GM21528 (cell line): Measurements from ENCODE around the gene TMEM222.
"Not testable (repeated sequence)": the region's sequence is repeated elsewhere in the genome, so short reads cannot be mapped to it uniquely, and the experiment has no call there.

Experiments
- ATAC-seq: cut with Tn5 transposase; IDR thresholded peaks from one replicate; pipeline ENCODE4 v1.9.1; 2021; ENCODE audit warnings: mild to moderate bottlenecking, moderate library complexity; ENCODE audit not compliant: unreplicated experiment, low FRiP score

TMEM222 gene

DNA sequence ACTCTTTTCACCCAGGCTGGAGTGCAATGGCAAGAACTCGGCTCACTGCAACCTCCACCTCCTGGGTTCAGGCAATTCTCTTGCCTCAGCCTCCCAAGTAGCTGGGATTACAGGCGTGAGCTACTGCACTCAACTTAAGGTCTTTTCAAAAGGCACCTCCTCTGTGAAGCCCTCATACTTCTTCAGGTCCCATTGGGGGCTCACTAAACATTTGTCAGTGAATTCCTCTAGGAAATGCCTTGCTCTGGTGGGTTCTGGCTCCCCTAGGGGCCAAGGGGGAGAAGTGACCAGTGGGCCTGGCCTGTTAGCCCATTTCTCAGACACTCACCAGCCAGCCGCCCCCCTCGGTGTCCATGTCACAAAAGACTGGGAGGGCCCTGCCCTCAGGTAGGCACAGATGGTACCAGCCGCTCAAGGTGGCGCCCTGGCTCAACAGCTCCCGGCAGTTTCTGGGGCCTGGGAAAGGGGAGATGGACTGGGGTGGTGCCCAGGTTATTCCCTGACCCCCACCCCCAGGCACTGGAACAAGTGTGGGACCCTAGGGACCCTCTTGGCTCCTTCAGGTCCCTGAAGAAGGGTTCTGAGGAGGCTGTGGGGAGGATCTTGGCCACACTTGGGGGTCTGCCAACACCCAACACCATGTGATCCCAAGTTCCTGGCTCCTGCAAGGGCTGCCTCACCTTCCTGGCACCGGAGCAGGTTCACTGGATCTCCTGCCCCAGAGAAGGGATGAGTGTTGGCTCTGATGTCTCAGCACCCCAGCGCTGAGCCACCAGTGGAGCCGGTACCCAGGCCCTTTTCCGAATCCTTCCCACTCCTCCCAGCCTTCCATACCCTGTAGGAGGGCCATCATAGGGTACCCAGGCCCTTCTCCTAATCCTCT, 51.1 kb downstream of the TMEM222 start:
- ATAC-seq, result no peak

DNA sequence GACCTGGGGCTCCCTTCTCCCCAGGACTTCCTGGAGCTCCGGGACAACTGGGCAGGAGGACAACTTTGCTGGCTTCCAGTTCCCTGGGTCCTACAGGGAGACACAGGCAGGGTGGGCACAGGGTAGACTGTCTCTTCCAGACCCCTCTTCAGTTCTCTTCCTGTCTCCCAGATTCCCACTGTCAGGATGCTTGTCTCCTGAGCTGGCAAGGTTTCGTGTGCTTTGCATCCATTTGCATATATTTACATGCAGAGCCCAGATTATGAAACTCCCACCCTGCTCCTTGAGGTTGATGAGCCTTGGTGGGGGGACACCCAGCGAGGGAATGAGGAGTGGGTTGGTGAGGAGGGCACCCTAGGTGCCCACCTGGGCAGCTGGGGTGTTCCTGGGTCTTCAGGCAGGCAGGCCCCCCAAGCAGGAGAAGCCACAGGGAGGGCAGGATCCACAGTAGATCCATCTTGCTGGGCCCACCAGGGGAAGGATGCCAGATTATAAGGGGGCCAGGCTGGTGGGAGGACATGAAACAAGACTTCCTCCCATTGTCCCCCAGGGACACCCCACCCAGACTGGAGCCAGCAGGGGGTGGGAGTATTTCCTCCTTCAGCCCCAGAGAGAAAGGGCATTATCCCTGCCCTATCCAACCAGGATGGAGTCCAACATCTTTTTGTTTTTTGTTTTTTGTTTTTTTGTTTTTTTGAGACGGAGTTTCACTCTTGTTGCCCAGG, 52.6 kb downstream of the TMEM222 start, which contains the start of gene FCN3:
Gene FCN3 (minus strand): TSS at position 463 of the 725 bp plus-strand sequence. CDS start 6 bp downstream, at position 457.
- no peak for ATAC-seq

DNA sequence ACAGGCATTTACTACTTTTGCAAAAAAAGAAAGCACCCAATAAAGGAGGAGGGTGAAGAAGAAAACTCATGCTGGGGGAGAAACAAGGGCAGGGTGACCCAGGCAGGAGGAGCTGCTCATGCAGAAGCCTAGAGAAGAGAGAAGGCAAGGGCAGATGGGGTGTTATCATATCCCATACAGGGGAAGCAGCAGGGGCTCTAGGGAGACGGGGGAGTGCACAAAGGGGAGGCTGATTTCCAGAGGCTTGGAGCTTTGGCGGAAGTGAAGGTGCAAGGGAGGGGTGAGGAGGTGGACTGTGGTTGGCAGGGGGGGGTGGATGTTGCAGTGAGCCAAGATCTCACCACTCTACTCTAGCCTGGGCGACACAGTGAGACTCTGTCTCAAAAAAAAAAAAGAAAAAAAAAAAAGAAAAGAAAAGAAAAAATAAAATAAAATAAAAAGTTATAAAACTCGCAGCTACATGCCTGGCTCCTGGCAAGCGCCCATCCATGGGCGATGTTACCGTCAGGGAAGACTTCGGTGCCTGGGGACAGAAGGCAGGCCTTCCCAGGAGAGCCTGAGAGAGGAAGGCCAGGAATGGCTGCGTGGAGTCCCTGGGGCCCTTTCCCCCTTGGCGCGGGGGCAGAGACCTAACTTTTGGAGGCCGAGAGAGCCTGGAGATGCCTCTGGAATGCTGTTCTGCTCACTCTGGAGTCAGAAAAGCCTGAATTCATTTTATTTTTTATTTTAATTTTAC, 56.0 kb downstream of the TMEM222 start:
- no peak for ATAC-seq

GRCh38 chr1:27379564-27380122, 57.7 kb downstream of the TMEM222 start:
- ATAC-seq, result no peak

GRCh38 chr1:27380224-27380623, 58.3 kb downstream of the TMEM222 start:
- ATAC-seq, result no peak

- ATAC-seq, result no peak
These were observed 59.1 kb downstream of the TMEM222 start for GRCh38 chr1:27380766-27381733.

DNA sequence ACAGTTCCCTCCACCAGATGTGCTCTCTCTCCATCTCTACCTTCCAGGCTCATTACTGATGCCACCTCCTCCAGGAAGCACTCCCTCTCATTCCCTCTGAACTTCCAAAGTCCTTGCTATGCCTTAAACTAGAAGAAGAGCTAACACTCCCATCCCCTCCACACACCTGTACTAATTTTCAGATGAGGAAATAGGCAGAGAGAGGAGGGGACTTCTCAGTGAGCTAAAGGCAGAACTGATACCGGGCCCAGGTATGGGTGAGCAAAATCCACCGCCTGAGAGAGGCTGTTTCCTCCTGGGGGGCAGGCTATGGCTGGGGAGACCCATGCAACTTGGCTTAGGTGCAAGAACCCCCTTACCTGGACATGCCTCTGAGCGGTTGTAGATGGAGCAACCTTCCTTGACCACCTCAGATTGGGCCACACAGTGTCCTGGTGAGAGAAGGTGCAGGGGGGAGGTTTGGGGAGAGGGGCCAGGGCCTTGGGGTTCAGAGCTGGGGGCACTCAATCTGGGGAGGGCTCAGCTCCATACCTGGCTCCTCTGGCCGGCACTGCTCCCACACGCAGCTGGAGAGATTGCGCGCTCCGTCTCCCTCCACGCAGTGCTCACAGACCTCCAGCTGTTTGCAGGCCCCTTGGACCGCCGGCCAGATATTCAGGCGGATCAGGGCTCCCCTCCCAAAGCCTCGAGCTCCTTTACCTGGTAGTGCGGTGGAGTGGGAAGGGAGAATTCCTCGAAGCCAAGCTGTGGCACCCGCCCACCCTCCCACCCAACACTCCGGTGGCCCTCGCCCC, 60.2 kb downstream of the TMEM222 start:
- no peak for ATAC-seq

- no peak for ATAC-seq
These were observed 61.2 kb downstream of the TMEM222 start, which contains the start of gene CD164L2 for GRCh38 chr1:27383039-27383605. TSS of gene CD164L2 (minus strand) at chr1:27383333. CDS start at chr1:27383239, 94 bp downstream.

DNA sequence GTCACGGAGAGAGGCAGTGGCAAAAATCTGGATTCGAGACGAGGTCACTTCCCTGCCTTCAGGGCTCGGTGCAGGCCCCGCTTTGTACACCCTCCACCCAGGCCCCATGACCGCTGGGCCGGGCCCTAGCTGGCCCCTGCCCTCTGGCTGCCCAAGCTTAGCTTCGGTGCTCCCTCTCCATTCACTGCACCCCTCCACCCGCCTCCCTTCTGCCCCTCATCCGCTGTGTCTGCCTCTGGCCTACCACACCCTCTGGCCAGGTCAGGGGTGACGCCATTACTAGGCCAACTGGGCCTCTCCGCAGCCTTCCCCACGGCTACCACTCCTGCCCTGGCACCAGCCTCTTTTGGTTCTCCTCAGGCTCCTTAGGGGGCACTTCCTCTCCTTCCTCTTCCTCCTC, 61.7 kb downstream of the TMEM222 start:
- ATAC-seq, result no peak

DNA sequence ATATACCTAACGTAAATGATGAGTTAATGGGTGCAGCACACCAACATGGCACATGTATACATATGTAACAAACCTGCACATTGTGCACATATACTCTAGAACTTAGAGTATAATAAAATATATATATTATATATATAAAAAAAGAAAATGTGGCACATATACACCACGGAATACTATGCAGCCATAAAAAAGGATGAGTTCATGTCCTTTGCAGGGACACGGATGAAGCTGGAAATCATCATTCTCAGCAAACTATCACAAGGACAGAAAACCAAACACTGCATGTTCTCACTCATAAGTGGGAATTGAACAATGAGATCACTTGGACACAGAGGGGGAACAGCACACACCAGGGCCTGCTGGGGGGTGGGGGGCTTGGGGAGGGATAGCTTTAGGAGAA, 62.8 kb downstream of the TMEM222 start:
- ATAC-seq, result not testable (repeated sequence)
